Left hindlimb (tissue), 1 donor: ENCODE results near the gene COPG1.

ENCODE experiments used
- DNase-seq: peaks from one replicate; pipeline ENCODE4 v3.0.0-alpha.2; 2018

Gene COPG1

DNA sequence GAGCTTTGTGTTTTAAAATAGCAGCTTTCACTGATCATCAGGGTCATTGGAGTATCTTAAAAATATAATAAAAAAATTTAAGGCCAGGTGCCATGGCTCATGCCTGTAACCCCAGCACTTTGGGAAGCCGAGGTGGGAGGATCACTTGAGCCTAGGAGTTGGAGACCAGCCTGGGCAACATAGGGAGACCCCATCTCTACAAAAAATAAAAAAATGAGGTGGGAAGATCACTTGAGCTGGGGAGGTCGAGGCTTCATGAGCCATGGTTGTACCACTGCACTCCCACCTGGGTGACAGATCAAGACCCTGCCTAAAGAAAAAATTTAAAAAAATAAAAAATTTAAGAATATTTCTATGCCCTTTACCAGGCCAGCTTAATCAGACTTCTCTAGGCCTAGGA is 30.8 kb downstream of the COPG1 start:
- DNase-seq = no peak

DNA sequence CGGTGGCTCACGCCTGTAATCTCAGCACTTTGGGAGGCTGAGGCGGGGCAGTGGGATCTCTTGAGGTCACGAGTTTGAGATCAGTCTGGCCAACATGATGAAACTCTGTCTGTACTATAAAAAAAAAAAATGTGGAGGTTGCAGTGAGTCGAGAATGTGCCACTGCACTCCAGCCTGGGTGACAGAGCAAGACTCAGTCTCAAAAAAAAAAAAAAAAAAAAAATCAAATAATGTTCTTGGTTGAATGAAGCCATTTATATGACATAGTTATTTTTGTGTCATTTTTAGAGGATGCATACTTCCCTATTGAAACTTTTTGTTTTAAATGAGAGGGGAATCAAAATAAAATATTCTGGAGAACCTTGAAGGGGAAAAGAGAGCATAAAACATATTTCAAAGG is 32.3 kb downstream of the COPG1 start:
- DNase-seq = no peak

DNA sequence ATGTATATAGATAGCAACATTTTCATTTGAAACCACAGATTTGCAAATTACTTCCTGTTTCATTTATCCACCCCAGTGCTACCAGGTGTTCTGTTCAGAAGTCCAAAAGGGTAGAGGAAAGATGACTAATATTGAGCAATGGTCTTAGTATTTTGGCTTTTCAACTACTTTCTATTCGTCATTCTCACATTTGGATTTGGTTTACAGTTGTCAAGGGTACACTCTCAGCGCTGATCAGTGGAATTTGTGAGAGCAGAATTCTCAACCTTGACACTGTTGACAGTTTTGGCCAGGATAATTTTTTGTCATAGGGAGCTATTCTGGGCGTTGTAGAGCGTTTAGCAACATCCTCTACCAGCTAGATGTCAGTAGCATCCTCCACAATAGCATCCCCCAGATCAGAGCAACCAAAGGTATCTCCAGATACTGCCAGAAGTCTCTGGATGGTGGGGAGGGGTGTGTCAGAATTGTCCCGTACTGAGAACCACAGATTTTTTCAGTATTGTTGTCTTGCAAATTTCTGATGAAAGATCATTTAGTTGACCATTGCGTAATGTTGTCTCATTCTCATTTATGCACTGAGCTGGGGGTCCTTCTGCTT is 33.4 kb downstream of the COPG1 start:
- DNase-seq = no peak

DNA sequence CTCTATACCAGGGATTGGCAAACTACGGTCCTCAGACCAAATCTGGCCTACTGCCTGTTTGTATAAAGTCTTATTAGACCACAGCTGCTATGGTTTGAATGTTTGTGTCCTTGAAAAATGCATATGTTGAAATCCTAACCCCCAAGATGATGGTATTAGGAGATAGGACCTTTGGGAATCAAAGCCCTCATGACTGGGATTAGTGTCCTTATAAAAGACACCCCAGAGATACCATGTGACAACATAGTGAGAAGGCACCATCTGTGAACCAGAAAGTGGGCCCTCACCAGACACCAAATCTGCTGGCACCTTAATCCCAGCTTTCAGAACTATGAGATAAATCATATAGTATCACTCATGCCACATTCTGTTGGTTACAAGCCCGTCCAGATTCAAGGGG is 36.7 kb downstream of the COPG1 start:
- no peak for DNase-seq

DNA sequence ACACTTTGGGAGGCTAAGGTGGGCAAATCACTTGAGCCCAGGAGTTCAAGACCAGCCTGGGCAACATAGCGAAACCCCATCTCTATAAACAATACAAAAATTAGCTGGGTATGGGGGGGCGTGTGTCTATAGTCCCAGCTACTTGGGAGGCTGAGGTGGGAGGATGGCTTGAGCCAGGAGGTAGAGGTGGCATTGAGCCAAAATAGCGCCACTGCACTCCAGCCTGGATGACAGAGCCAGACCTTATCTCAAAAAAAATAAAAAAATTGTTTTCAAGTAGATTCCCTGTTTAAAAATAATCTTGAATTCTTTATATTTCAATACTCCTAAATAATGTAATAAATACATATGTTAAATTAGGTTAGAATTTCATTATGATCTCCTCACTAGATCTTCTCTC is 39.0 kb downstream of the COPG1 start:
- no peak for DNase-seq

DNA sequence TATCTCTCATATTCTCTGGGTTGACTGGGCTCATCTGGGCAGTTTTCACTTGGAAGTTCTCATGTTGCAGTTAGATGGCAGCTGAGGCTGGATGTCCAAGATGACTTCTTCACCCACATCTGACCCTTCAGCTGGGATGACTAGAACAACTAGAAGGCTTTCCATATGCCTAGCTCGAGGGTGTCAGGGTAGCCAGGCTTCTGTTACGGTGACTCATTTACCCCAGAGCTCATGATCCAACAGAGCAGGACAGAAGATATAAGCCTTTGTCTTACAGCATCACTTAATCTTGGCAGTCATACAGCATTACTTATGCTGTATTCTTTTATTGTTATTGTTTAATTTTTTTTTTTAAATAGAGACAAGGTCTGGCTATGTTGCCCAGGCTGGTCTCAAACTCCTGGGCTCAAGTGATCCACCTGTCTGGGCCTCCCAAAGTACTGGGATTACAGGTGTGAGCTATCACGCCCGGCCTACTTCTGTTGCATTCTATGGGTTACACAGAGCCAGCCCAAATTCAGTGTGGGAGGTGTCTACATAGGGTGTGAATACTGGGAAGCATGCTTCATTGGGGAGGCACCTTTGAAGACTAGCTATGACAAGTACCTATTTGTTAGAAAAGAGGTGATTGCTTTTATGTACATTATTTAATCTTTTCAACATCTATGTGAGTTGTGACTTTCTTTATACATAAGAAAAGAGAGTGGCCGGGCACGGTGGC is 40.0 kb downstream of the COPG1 start:
- DNase-seq = no peak

DNA sequence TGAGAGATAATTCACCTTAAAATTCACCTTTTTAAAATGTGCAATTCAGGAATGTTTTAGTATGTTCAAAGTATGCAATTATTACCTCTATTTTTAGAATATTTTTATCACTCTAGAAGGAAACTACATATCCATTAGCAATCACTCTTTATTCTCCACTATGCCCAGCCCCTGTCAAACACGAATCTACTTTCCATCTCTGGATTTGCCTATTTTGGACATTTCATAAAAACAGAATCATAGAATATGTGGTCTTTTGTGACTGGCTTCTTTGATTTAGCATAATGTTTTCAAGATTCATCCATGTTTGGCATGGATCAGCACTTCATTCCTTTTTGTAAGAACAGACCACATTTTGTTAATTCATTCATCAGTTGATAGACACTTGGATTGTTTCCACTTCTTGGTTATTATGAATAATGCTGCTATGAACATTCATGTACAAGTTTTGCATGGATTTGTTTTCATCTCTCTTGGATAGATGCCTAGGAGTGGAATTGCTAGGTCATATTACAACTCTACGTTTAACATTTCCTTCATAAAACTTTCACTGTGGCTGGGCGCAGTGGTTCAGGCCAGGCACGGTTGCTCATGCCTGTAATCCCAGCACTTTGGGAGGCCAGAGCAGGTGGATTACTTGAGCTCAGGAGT is 42.0 kb downstream of the COPG1 start:
- DNase-seq = no peak

DNA sequence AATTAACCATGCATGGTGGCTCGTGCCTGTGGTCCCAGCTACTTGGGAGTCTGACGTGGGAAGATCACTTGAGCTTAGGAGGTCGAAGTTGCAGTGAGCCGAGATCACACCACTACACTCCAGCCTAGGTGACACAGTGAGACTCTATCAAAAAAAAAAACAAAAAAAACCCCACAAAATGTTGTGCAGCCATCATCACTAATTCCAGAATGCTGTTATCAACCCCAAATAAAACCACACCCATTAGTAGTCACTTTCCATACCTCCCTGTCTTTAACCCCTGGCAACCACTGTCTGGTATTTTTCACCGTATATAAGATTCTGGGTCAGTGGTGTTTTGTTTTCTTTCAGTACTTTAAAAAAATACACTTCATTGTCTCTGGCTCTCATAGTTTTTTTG is 45.9 kb downstream of the COPG1 start:
- DNase-seq = no peak

DNA sequence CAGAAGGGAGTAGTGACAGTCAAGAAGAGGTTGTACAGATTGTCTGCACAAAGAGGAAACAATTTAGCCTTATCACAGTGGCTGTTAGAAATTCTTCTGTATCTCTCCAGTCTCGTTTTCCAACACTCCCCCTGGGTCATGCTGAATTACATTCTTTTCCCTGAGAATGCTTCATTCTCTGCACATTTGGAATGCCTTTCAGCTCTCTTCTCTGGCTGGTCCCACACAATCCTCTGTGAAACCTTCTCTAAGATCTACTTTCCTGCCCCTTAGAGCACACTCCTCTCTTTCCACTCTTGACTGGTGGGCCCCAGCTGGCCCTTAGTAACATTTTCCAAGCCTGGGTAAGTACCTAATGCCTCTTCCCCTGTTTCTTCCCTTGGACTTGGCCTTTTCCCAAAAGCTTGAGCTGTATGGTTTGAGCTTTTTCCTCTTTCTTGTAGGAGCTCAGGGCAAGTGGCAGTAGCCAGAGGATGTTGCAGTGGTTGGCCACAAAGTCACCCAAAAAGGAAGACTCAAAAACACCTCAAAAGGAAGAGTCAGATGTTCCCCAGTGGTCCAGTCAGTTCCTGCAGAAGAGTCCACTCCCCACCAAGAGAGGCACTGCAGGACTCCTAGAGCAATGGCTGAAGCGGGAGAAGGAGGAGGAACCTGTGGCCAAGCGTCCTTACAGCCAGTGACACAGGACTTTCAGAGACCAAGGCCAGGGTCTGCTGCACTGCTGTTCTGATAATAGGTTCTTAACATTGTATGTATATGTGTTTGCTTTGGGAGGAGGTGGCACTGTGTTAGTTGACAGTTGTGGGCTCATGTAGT is 54.9 kb downstream of the COPG1 start:
- DNase-seq = no peak

DNA sequence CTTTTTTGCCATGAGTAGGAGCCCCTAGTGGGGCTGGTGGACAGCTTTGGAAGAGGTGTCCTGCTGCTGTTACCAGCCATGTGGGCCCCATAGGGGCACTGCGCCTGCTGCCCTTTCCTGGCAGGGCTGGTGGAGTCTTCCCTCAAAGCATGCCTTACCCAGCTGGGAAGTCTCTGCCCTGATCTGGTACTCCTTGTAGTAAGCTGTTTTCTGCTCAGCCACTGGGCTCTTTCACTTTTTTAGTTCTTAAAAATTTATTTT is 55.5 kb downstream of the COPG1 start:
- no peak for DNase-seq

DNA sequence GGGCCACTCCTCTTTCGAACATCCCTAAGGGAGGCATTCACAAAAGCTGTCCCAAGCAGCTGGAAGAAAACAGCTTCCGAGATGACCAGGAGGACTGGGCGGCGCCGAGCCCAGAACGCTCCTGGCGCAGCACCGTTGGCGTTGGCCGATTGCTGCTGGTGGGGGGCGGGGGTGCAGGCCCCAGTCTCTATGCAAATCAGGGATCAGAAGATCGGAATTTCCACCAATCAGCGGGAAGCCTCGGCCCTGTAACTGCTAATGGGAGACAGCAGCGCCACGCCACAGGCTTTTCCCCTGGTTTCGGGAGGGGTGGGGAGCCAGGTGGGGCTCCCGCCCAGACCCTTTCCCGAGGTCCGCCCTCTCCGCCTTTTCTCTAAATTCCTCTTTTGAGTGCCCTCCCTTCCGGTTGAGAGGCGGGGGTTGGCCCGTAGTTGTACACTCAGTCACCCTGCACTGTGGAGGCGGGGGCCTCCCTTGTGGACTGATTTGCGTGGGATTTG is 56.2 kb downstream of the COPG1 start:
- DNase-seq = peak; percentile 92

DNA sequence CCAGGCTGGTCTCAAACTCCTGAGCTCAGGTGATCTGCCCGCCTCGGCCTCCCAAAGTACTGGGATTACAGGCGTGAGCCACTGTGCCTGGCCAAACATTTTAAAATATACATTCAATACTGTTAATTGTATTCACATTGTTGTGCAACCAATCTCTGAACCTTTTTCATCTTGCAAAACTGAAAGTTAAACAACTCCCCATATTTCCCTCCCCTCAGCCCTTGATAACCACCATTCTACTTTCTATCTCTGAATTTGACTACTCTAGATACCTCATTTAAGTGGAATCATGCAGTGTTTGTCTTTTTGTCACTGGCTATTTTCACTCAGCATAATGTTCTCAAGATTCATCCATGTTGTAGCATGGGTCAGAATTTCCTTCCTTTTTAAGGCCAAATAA is 59.2 kb downstream of the COPG1 start:
- no peak for DNase-seq

DNA sequence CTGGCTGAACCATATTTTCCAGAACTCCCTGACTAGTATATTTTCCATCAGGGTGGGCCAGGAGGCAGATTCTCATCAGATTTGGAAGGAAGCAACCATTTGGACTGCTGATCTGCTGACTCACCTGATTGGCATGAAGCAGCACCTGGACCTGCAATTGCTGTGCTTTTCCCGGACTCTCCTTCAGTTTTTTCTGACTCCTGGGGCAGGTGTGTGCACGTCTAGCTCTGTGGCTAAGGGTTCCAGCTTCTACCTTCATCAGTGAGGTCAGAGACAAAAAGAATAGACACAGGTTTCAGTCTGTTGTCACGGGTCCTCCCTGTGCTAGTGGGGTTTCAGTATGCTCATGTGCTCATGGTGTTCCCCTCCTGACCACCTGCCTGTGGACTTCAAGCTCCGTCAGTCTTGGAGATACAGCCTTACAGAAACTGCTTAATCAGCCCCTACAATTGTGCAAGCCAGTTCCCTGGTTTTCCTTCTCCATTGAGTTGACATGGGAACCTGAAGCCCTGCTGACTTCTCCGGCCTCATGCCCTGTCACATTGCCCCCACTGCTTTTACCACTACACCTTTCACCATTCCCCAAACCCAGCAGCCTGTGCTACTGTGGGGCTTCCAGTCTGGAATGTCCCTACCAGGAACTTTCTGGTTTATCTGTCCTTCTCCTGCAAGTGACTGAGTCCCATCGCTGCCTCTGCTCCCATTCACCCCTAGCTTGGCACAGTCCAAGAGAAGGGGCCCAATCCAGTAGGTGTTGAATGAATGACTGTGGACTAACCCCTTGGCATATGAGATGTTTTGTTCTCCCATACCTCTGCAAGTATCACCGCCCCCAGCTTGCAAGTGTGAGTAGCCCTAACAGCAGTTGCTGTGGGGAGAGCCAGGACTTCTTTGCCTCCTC is 61.0 kb downstream of the COPG1 start:
- no peak for DNase-seq

DNA sequence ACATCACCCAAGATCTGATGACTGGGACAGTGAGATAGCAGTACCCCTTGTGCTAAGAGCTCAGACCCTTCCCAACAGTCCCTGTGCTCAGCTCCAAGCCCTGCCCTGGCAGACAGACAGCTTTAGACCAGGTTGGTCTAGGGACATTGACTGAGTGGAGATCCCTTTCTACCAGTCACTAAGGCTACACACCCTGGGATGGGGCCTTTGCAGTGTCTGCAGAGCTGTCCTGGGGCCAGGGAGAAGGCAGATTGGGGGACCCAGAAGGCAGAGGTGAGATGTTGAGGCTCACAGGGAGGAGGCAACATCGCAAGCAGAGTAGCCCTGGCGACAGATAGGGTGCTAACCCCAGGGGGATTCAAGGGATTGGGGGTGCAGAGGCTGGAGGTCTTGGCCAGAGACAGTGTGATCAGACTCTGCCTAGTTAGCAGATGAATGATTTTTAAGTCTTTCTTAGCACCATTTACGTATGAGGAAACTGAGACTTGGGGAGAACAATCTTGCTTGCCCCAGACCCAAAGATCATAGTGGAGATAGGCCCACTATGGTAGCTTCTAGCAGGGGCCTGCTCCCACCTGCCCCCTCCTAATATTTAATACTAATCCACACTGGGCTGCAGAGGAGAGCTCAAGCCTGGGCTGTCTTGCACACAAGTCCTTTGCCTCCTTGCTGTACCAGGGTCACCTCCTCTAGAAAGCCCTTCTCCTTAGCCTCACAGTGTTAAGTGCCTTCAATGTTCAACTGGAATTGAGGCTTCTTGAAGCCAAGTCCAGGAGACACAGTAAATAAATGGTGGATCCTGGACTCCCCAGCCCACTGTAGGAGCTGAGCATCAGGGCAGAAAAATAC is 61.9 kb downstream of the COPG1 start:
- DNase-seq = no peak

DNA sequence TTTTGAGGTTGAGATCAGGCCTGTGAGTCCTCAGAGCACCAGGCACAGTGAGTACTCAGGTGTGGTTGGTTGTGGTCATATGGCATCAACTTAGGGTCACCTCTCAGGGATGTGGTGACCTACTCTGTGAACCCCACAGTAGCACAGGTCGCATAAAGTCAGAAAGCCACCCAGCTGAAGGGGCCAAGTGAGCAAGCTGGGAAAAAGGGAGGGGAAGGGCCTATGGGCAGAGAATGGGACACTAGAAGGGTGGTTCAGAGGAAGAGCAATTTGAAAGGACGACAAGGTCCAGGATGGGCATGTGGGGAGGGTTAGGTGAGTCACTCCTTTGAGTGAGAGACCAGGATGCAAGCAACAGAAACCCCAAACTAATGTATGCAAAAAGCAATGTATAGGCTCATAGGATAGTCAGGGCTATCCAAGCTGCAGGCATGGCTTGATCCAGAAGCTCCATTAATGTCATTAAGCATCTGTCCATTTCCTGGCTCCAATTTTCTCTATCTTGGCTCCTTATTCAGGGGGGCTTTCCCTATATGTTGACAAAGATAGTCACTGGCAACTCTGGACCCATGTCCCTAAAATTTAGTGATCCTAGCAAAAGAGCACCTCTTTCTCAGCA is 62.7 kb downstream of the COPG1 start:
- DNase-seq = no peak

DNA sequence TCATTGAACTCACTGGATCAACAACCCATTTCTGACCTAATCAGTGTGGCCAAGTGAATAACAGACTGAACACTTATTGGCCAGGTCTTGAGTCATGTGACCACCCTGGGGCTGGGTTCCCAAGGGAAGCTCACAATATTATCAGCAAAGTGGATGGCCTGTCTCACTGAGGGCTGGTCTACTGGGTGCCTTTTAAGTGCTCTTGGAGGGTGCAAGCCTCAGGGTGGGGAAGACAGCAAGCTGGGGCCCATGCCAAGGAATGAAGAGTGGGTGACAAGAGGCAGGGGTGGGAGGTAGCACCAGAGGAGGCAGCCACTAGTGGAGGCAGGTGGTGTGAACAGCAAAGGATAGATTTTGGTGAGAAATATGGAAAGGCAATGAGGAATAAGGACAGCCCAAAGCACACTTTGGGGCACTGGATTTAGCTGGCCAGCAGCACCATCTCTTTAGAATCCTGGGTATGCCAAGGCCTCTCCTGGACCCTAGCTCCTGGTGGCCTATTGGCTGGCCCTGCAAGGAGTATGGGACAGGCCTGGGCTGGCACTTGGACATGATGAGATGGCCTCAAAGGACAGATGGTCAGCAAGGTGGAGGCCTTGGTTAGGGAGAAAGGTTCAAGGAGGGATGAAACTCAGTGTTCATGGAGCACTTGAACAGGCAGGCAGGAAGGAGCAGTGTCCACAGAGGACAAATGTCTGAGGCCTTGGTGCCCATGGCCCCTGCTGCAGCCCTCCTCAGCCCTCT is 63.4 kb downstream of the COPG1 start:
- no peak for DNase-seq

DNA sequence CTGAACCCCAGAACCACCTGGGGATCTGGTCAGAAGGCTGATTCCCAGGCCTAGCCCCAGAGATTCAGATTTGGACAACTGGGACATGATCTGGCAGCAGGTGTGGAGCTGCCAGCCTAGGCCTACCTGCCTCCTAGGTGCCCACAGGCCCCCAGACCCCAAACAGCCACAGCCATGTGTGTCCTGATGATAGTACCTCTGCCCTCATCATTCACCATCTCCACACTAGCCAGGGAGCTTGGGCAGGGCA is 63.9 kb downstream of the COPG1 start:
- no peak for DNase-seq

DNA sequence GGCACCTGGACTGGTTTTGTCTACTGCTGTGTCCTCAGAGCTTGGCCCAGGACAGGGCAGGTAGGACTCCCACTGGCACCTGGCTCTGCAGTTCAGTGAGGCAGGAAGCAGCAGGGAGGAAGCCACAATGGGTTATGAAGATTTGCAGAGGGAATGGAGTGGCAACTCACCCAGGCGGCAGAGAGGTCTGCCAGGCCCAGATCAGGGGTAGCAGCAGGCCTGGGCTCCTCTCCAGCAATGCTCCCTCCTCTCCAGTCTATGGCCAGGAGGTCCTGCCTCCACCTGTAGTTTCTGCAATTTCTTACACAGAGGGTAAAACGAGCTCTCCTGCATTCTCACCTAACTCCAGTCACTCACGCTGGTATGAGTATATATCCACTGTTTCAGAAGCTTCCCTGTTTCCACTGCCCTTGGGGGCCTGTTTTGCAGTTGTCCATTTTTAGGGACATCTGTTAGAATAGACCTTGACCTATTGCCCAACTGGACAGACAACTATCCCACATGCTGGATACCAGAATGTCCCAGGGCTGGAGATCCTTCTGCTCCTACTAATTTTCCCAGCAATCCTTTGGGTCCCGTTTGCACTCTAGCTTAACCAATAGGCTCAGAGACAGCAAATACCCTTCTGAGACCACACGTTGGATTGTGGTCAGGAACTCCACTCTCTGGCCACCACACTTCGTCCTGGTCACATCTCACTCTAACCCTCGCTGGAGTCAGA is 64.4 kb downstream of the COPG1 start:
- DNase-seq = no peak

DNA sequence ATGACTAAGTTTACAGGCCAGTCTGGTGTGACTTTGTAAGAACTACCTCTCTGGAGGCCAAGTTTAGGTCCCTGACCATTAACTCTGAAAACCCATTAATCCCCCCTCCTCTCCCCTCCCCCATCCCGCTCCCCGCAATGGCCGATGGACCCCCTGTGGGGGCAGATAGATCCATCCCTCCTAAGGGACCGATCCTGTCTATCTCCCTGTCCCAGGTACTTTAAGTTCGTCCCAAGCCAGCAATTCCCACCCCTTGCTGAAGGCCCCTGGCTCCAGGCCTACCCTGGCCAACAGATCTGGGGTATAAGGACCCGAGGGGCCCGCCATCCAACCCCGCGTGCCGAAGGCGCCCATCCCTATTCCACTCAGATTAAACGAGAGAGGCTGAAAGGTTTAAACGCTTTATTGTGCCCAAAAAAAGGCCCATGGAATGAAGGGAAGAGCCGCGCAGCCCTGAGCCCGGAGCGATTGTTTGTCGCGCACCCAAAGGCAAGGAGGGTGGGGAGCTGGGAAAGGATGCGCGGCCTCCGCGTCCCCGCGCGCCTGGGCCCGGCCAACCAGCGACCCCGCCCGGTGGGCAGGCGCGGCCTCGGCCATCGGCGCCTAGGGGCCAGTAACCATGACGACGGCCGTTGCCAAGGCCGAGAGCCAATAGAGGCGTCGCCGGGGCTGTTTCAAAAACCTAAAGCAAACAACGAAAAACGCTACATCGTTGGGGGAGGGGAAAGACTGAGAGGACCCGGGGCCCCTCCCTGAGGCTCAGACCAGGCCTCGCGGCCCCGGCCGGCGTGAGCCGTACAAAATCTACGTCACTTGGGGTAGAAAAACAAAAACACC is 65.2 kb downstream of the COPG1 start:
- DNase-seq = peak; percentile 93
